ENCODE data around the gene PALMD.

The PALMD gene

DNA sequence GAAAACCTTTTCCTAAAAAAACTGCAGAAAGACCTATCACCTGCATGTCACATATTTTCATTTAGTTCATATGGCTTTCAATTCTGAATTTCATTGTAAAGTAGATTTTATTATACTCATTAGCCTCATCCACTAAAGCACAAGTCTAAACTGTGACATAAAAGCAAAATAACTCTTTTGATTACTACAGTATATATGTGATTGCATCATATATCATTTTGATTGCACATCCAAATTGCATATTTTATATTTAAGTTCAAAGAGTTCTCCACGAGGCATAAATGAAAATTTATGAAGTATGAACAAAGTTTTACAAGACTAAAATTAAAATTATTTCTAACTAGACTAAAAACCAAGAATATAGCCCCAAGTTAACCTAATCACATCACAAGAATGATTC lies 19.3 kb downstream of the PALMD start:
- DNase-seq (ENCODE audit: low read depth) = no peak
- TF ChIP-seq CTCF (IDR thresholded peaks at IDR 0.05; ENCODE audit: insufficient read depth, low read depth, low read length, missing control alignments) = no peak
- H3K4me3 ChIP-seq (ENCODE audit: low read depth, low read length) = no peak overlapping the region

DNA sequence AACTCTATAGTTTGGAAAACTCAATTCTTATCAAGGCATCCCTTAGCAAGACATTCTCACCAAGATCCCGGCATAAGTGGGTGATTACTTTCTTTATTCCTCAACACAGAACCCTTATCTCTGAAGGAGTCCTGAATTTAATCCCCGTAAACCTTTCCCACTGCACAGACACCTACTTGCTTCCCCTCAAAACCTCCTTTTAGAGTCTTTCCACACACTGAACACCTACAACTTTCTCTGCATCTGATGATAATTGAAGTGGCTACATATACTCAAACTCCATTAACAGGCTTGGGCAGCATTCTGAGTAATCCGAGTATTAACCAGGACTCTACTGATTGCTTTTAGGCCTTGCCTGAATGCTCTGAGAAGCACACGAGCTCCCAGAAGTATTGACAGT lies 23.5 kb downstream of the PALMD start:
- TF ChIP-seq CTCF (IDR thresholded peaks at IDR 0.05; ENCODE audit: insufficient read depth, low read depth, low read length, missing control alignments) = no peak
- no peak for DNase-seq (ENCODE audit: low read depth)

GRCh38 chr1:99669821-99670220 lies 23.9 kb downstream of the PALMD start:
- no peak for TF ChIP-seq CTCF (IDR thresholded peaks at IDR 0.05; ENCODE audit: insufficient read depth, low read depth, low read length, missing control alignments)
- DNase-seq (ENCODE audit: low read depth) = no peak
- no peak overlapping the region for H3K4me3 ChIP-seq (ENCODE audit: low read depth, low read length)

More for the DNA sequence above, 23.5 kb downstream of the PALMD start:
- no peak overlapping the region for H3K4me3 ChIP-seq (ENCODE audit: low read depth, low read length)

GRCh38 chr1:99670583-99670982 lies 24.7 kb downstream of the PALMD start:
- no peak for TF ChIP-seq CTCF (IDR thresholded peaks at IDR 0.05; ENCODE audit: insufficient read depth, low read depth, low read length, missing control alignments)
- no peak overlapping the region for H3K4me3 ChIP-seq (ENCODE audit: low read depth, low read length)
- DNase-seq (ENCODE audit: low read depth) = no peak

DNA sequence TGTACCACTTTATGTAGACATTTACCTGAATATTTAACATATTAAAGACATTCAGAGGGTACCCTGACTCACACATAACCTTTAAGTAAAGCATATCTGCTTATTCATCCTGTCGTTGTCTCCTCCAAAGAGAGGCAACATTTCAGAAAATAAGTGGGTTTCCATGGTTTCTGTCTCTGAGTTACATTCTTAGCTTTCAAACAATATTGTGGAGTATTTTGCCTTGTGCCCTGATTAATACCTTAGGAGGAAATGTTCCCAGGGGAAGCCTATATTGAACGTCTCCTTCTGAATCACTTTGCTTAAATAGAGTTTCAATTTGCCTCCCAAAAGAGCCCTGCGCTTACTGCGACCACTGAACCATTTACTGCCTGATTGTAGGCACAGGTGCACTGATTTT lies 26.1 kb downstream of the PALMD start:
- H3K4me3 ChIP-seq (ENCODE audit: low read depth, low read length) = no peak overlapping the region

DNA sequence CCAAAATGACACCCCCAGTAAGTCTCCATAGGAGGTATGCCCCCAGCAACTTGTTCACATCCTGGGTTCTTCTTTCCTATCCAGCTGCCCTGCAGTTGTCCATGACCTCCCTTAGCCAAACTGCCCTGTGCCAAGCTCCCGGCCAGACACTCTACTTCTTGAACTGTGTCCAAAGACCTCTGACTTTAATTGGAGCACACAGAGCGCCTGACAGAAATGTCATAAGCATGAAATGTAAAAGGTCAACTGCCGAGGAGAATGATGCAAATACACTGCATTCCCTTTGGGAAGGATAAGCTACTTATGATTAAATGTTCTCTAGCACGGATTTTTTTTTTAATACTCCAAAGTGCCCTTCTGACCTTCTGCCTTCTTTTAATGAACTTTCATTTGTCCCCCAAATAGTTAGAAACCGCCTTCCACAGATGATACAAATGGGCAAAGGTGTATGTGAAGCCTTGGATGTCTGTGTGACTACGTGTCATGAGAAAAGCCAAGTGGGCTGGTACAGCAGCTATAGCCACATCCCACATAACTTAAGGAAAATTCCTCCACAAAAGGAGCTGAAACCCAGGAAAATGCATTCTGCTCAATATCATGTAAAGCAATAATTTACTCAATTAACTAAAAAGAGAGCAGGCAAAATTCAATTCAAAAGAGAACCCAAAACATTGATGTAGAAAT lies 26.8 kb downstream of the PALMD start:
- DNase-seq (ENCODE audit: low read depth) = no peak
- no peak for TF ChIP-seq CTCF (IDR thresholded peaks at IDR 0.05; ENCODE audit: insufficient read depth, low read depth, low read length, missing control alignments)
- no peak overlapping the region for H3K4me3 ChIP-seq (ENCODE audit: low read depth, low read length)

More for the DNA sequence above, 26.1 kb downstream of the PALMD start:
- no peak for TF ChIP-seq CTCF (IDR thresholded peaks at IDR 0.05; ENCODE audit: insufficient read depth, low read depth, low read length, missing control alignments)
- no peak for DNase-seq (ENCODE audit: low read depth)

DNA sequence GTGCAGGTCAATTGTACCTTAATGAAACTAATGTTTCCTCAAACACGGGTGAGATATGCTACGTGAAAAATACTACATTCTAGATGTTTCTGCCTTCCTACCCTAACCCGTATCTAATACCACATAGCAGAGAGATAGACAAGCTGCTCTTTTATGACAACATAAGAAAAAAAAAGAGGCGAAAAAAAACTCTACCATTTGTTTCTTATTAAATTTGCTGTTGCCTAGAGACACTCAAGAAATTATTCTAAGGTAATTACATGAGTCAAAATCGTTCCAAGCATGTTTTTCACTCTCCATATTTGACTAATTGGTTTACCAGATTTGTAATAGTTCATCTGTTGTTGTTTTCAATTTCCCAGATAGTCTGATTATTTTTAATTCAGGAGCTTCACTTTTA lies 27.4 kb downstream of the PALMD start:
- DNase-seq (ENCODE audit: low read depth) = no peak
- no peak overlapping the region for H3K4me3 ChIP-seq (ENCODE audit: low read depth, low read length)
- TF ChIP-seq CTCF (IDR thresholded peaks at IDR 0.05; ENCODE audit: insufficient read depth, low read depth, low read length, missing control alignments) = no peak
